Measurements from ENCODE around the gene STAG2.

GRCh38 chrX:124045109-124045508, 83.6 kb downstream of the STAG2 start:
- TF ChIP-seq CTCF (conservative IDR thresholded peaks at IDR 0.05 in 1 of 2, IDR thresholded peaks at IDR 0.05 in 1 of 2; ENCODE audit: extremely low read depth in 1 of 2, insufficient read depth in 1 of 2, low read depth in 1 of 2, low read length in 2 of 2), result no peak
- no peak for TF ChIP-seq EZH2 (IDR thresholded peaks at IDR 0.05; ENCODE audit: borderline replicate concordance, low read length)

Measured in mammary epithelial cell (primary cell).